IPS-18c (cell line): Measurements from ENCODE around the gene SRPX.

Experiments
- H3K4me3 ChIP-seq: 2 replicates; pipeline ENCODE4 v1.7.0; 2013; ENCODE audit warnings: low read depth, mild to moderate bottlenecking, low read length, moderate library complexity; ENCODE audit not compliant: insufficient read depth
- H3K9me3 ChIP-seq: one replicate; pipeline ENCODE4 v1.6.1; 2013; ENCODE audit warnings: mild to moderate bottlenecking, low read length, moderate library complexity; ENCODE audit not compliant: control insufficient read depth, insufficient read depth

Gene SRPX

GRCh38 chrX:38163193-38163592 is 57.5 kb downstream of the SRPX start:
- no peak overlapping the region for H3K4me3 ChIP-seq
- no peaks in the 10 kb centered on the region for H3K9me3 ChIP-seq

DNA sequence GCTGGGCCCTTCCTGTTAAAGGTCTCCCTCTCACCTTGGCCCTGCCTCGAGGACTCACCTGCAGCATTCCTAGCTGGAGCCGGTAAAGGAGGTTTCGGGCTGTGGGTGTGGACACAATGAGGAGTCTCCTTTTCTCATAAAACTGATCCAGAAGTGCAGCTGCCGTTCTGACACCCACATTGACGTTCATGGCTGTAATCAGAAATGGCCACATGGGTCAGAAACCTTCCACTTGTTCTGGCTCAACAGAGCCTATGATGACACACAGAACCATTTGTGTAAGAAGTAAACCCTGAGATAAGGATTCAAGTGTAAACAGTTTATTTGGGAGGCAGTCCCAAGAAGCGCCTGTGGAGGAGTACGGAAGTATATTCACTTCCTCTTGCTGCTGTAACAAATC is 63.8 kb downstream of the SRPX start:
- Histone ChIP-seq H3K4me3 (no peak overlapping the region), H3K9me3 (no peaks in the 10 kb centered on the region)

DNA sequence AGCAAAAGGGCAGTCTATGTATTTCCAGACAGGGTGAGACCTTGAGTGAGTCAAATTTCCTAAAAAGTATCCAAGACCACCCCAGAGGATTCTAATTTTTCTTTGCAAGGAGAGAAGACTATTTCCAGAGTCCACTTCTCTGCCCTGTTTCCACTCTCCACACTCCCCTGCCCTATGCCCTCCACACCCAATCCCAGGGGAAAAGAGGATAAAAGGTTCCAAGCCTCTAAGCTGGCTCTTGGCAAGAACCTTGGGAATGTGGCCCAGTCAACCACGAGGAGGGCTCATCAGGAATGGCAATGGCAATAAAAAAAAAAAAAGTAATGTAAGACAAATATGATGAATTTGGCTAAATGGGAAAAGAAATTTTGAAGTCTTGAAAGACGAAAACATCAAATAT is 65.9 kb downstream of the SRPX start:
- no peaks in the 10 kb centered on the region for H3K9me3 ChIP-seq
- no peak overlapping the region for H3K4me3 ChIP-seq

DNA sequence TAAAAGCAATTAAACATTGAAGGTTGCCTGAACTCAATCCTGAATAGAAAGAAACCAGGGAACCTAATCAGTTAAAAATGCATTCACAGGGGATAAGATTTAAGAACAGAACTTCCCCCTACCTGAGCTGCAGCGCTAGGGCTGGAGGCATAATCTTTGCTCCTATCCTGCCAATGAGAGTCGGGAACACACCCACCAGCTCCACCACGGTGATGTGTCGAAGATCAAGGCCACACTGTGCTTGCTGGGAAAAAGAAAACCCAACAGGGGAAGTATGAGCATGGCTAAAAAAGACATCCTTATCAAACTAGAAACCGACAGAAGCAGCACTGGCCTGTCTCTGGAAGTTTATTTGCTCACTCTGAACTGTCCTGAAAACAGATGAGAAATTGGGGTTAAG is 66.3 kb downstream of the SRPX start:
- Histone ChIP-seq H3K4me3 (no peak overlapping the region), H3K9me3 (no peaks in the 10 kb centered on the region)

DNA sequence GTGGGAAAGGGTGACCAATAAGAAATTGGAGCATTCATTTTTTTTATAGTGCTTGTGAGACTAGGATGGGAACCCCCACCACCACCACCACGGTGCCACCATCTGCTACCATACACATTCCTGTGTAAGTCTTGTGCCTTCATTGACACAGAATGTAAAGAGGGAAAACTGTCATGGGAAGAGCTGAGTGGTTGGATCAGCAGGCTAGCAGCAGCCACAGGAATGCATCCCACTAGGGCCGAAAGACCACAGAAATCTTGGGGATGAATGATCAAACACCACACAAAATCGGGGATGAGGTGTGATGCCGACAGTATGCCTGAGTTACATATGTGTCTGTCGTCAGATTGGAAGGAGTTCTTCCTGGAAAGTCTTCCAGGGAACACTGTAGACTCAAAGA is 69.2 kb downstream of the SRPX start:
- no peak overlapping the region for H3K4me3 ChIP-seq

DNA sequence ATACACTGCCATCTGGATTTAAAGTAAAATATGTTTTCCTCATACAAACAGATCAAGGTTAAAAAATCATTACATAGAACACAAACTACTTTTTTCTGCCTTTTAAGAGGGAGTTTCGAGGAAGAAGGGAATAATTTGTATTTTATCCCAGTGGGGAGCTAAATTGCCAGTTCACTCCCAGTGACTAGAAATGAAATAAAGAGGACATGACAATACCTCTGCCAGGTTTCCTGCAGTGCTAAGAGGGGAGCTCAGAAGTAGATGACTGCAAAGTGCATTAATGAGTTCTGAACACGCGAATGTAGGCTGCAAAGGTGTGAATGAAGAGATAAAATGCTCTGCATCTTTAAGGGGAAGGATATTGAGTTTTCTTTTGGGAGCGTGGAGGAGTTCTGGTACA is 69.7 kb downstream of the SRPX start:
- Histone ChIP-seq H3K4me3 (no peak overlapping the region), H3K9me3 (no peaks in the 10 kb centered on the region)

More for the DNA sequence above, 69.2 kb downstream of the SRPX start:
- H3K9me3 ChIP-seq = no peaks in the 10 kb centered on the region

DNA sequence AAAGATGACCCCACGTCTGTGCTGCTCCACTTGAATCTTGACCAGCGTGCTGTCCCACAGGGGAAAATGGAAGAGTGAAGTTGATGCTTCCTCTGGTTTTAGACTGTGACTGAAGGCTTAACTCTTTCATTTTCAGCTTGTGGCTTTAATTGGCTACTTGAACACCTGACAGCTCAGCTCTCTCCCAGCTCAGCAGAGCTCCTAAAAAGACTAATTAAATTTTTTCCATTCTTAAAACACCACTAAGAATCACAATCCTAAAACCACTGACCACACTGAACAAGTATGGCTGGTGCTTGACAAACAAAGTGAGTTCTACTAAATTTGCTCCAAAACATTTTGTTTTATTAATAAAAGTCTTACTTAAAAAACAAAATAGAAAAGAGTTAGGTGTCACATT is 71.7 kb downstream of the SRPX start:
- Histone ChIP-seq H3K4me3 (no peak overlapping the region), H3K9me3 (no peaks in the 10 kb centered on the region)

GRCh38 chrX:38142610-38143009 is 78.1 kb downstream of the SRPX start:
- Histone ChIP-seq H3K4me3 (no peak overlapping the region), H3K9me3 (no peaks in the 10 kb centered on the region)

DNA sequence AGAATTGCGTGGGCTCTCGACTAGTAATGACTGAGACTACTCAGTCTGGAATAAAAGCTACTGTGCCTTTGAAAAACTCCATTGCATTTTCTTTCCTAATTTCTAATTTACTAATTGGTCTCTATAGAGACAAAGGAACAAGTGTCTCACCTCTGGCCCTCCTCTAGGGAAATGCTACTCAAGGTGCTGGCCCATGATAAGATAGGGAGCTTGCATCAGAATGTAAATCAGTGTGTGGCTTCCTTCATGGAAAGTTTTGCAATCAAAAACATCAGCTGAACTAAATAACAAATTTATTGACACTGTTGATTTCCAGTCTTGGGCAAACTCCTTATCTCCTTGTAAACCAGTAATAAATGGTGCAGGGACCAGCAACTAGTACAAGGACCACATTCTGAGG is 81.8 kb downstream of the SRPX start:
- no peaks in the 10 kb centered on the region for H3K9me3 ChIP-seq
- H3K4me3 ChIP-seq = no peak overlapping the region

- Histone ChIP-seq H3K9me3 (no peaks in the 10 kb centered on the region), H3K4me3 (no peak overlapping the region)
These were observed 82.3 kb downstream of the SRPX start for GRCh38 chrX:38138157-38138891.

DNA sequence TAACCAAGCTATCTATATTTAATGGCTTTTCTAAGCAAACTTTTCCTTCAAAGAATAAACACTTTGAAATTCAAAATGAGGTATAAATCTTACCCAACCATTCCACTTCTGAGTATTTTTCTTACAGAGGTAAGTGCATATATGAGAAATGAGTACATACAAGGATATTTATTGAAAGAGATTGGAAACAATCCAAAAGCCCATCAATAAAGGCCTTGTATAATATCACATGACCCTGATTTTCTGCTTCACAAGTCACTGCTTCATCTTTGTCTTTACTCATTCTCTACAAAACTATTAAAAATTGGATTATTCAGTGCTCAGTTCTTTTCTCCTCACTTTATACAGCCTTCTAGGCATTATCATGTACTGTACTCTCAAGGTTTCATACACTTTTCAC is 91.3 kb downstream of the SRPX start:
- no peak overlapping the region for H3K4me3 ChIP-seq
- peaks cover 2% of the 10 kb centered on the region for H3K9me3 ChIP-seq

- H3K4me3 ChIP-seq = no peak overlapping the region
- H3K9me3 ChIP-seq = peaks cover 2% of the 10 kb centered on the region
These were observed 92.7 kb downstream of the SRPX start for GRCh38 chrX:38127961-38128360.

DNA sequence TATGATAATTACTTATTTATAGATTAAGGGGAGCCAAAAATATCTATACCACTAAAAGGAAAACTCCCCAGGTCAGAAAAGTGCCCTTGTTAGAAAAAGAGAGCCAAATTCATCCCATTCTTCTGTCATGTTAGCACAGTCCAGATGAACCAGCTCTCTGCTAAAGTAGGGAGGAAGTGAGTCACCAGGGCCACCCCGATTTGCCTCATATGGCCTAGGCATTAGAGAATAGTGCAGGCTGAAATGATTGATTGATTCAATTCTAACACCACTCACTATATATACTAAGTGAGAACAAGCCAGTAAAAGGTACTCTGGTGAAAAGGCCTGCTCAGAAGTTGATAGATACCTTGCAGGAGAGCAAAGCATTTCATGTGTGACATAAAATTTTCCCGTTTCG is 94.5 kb downstream of the SRPX start:
- Histone ChIP-seq H3K9me3 (peaks cover 2% of the 10 kb centered on the region), H3K4me3 (no peak overlapping the region)

DNA sequence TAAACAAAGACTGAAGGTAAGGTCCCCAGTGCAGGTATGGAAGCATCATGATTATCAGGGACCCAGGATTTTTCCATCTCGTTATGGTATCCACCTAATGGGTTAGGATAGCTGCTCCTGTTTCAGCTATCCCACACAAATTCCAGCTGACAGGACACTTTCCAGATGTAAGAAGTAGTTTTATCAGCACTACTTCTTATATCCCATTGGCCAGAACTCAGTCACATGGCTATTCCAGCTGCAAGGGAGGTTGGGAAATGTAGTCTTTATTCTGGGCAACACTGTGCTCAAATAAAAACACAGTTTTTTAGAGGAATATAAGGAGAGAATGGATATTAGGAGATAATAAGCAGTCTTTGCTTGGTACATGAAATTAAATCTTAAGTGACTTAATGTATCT is 96.7 kb downstream of the SRPX start:
- Histone ChIP-seq H3K9me3 (no peaks in the 10 kb centered on the region), H3K4me3 (no peak overlapping the region)

- H3K9me3 ChIP-seq = no peaks in the 10 kb centered on the region
- no peak overlapping the region for H3K4me3 ChIP-seq
These were observed 103.2 kb downstream of the SRPX start for GRCh38 chrX:38117485-38117884.

GRCh38 chrX:38116706-38117105 is 104.0 kb downstream of the SRPX start:
- Histone ChIP-seq H3K9me3 (no peaks in the 10 kb centered on the region), H3K4me3 (no peak overlapping the region)

GRCh38 chrX:38112566-38112965 is 108.1 kb downstream of the SRPX start:
- Histone ChIP-seq H3K9me3 (no peaks in the 10 kb centered on the region), H3K4me3 (no peak overlapping the region)

DNA sequence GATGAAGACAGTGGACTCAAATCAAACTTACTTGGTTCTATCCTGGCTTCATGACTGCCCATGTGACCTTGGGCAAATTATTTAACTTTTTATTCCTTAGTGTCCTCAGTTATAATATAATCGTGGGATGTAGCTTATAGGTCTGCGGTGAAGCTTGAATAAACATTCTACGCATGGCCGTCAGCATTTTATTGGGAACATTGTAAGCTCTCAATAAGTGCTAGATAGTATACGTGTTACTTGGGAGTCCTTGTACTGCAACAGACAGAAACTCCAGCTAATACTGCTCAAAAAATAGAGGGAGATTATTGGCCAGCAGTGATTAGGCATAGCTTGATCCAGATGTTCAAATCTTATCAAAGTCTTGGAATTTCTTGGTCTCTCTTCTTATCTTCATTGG is 109.5 kb downstream of the SRPX start:
- Histone ChIP-seq H3K4me3 (no peak overlapping the region), H3K9me3 (no peaks in the 10 kb centered on the region)

DNA sequence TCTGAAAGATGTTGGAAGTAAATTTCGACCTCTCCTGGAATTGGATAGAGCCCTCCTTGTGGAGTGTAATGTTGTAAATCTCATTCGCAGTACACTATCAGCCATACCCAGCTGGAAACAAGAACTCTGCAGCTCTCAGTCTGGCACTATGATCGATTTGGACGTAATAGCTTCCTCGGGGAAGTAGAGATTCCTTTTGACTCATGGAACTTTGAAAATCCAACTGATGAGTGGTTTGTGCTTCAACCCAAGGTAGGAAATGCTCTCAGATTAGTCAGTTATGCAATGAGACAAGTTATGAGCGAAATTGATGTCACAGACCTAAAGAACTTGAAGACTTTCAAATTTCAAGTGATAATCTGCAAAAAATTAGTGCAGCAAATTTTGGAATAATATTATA is 110.4 kb downstream of the SRPX start:
- Histone ChIP-seq H3K9me3 (no peaks in the 10 kb centered on the region), H3K4me3 (no peak overlapping the region)
